ENCODE results near the gene MIEF2. TPM values are rescaled to one million over a fixed set of nuclear protein-coding genes. Genes with fewer than 3 reads are reported as not detected.

Gene MIEF2
- total RNA-seq, 1 donor from 2014 or later: 48.0 TPM

DNA sequence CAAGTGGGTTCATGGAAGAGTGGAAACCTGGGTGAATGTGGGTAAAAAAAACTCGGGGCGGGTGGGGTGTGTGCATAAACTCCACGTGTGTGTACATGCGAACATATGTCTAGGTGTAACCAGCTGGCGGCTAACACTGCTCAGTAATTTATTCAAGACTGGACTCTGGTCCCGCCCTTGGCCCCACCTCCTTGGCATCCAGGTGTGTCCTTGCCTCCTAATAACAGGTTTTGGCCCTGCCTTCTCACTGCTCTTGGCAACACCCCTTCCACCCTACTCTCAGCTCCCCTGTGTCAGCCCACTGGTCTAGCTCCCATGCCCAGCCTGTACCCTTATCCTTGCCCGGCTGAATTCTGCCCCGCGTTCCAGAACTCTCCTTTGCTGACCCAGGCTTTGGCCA is 10.2 kb upstream of the MIEF2 start:
- H3K4me3 ChIP-seq (ENCODE audit: low read depth, low read length): no peak overlapping the region
- TF ChIP-seq, protein P1, sequence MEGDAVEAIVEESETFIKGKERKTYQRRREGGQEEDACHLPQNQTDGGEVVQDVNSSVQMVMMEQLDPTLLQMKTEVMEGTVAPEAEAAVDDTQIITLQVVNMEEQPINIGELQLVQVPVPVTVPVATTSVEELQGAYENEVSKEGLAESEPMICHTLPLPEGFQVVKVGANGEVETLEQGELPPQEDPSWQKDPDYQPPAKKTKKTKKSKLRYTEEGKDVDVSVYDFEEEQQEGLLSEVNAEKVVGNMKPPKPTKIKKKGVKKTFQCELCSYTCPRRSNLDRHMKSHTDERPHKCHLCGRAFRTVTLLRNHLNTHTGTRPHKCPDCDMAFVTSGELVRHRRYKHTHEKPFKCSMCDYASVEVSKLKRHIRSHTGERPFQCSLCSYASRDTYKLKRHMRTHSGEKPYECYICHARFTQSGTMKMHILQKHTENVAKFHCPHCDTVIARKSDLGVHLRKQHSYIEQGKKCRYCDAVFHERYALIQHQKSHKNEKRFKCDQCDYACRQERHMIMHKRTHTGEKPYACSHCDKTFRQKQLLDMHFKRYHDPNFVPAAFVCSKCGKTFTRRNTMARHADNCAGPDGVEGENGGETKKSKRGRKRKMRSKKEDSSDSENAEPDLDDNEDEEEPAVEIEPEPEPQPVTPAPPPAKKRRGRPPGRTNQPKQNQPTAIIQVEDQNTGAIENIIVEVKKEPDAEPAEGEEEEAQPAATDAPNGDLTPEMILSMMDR (conservative IDR thresholded peaks at IDR 0.05; ENCODE audit: low read depth, low read length): no peak
- no peak for DNase-seq (ENCODE audit: low read depth)

DNA sequence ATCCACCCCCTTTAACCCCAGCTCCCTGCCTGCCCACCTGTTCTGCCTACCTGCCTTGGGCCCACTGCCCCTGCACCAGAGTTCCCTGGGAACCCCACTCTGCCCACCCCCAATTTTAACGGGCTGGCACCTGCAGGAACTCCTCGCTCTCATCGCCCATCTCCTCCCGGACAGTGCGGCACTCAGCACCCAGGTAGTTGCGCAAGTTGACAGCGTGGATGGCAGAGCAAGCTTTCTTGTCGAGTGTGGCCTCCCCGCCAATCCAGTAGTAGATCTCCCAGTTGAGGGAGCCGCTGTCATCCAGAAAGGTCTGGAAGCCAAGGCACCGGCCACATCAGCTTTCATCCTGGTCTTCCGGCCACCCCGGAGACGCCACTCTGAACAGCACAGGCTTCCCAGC is 9.8 kb upstream of the MIEF2 start:
- no peak for DNase-seq (ENCODE audit: low read depth)

DNA sequence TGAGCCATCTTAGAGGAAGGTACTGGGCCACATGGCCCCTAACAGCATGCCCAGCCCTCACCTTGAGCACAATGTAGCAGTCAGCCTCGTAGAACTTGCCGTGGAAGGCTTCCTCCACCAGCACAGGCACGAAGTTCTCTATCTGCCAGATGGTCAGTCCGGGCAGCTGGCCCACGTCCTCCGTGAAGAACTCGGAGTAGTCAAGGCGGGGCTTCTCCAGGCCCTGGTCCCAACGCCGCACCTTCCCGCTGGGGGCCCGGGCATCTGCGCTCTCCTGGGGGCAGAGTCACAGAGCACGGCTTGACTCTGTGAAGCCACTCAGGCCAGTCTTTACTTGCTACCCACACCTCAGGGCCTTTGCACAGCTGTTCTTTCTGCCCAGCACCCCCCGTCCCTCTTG is 9.3 kb upstream of the MIEF2 start:
- H3K4me3 ChIP-seq (ENCODE audit: low read depth, low read length): no peak overlapping the region
- TF ChIP-seq, protein P1 (conservative IDR thresholded peaks at IDR 0.05; ENCODE audit: low read depth, low read length): no peak
- no peak for DNase-seq (ENCODE audit: low read depth)

More for the DNA sequence above, 9.8 kb upstream of the MIEF2 start:
- no peak overlapping the region for H3K4me3 ChIP-seq (ENCODE audit: low read depth, low read length)
- TF ChIP-seq, protein P1 (conservative IDR thresholded peaks at IDR 0.05; ENCODE audit: low read depth, low read length): no peak

DNA sequence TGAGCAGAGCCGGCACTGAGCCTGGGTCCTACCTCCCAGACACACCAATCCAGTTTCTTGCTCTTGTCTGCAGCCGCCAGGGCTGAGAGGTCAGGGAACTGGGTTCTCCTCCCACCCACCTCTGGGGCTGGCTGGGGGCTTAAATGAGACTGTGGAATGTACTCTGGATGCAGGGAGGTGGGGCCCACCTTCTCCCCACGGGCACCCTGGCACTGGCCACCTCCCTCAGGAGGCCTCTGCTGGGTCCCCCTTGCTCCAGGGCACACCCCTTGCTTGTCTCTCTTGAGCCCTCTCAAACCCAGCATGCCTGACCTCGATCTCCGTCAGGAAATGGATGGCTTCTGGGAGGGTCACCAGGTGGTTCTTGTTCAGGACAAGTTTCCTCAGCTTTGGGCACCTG is 8.3 kb upstream of the MIEF2 start:
- no peak for DNase-seq (ENCODE audit: low read depth)
- H3K4me3 ChIP-seq (ENCODE audit: low read depth, low read length): no peak overlapping the region
- TF ChIP-seq, protein P1 (conservative IDR thresholded peaks at IDR 0.05; ENCODE audit: low read depth, low read length): no peak

DNA sequence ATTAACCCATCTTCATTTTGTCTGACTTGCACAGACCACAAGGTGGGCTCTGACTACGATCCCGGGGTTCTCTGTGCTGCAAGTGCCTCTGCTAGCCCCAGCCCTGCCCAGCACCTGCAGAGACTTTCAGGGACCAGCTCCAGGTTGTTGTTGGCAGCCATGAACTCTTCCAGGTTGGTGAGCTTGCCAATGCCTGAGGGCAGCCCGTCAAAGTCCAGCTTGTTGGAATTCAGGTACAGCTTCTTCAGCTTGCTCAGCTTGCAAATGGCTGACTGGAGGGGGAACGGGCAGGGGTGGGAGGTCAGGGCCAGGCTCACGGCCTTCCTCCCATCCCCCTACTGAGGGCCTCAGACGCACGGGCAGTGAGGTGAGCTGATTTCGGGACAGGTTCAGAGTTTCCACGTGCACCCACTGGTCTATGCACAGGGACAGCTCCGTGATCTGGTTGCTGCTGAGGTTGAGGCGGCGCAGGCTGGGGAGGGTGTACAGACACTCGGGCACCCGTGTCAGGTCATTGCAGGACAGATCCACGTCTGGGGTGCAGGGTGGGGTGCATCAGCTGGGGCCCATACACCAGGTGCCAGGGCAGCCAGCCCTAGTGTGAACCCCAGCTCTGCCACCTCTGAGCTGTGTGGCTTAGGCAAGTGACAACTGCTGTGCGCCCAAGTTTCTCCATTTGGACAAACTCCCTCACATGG is 7.1 kb upstream of the MIEF2 start:
- TF ChIP-seq, protein P1 (conservative IDR thresholded peaks at IDR 0.05; ENCODE audit: low read depth, low read length): no peak
- DNase-seq (ENCODE audit: low read depth): no peak
- no peak overlapping the region for H3K4me3 ChIP-seq (ENCODE audit: low read depth, low read length)

DNA sequence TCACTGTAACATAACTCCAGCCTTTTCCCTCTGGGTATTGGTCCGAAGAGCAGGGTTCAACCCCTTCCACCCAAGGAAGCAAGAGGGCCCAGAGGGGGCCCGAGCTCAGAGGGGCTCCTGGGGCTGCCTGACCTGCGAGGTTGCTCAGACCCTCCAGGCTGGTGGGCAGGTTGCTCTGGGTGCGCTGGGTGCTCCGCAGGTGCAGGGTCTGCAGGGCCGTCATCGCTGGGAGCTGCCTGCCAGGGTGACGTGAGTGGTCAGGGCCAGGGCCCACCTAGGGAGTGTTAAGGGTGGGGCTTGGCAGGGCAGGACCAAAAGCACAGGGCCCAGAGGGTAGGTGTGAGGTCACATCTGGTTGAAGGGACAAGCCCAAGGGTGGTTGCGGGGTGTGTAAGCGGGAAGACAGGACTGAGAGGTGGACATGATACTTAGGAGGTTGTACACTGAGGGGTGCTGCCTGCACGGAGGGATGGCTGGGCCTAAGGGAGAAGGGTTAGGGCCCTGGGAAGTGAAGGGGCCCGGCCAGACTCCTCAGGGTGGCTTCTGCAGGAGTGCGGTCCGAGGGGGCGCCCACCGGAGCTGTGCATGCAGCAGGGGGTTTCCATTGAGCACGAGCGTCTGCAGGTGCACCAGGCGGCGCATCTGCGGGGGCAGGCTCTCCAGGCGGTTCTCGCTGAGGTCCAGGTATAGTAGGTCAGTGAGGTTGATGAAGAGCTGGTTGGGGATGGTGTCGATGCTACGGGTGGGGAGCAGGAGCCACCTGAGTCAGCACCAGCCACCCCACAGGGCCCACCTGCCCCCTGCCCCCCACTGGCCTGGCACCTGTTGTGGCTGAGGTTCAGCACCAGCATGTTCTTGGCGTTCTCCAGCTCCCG is 6.3 kb upstream of the MIEF2 start:
- TF ChIP-seq, protein P1 (conservative IDR thresholded peaks at IDR 0.05; ENCODE audit: low read depth, low read length): no peak
- no peak for DNase-seq (ENCODE audit: low read depth)
- no peak overlapping the region for H3K4me3 ChIP-seq (ENCODE audit: low read depth, low read length)

Data from epithelial cell of proximal tubule (primary cell).